ENCODE data around the gene COL3A1.

The COL3A1 gene

DNA sequence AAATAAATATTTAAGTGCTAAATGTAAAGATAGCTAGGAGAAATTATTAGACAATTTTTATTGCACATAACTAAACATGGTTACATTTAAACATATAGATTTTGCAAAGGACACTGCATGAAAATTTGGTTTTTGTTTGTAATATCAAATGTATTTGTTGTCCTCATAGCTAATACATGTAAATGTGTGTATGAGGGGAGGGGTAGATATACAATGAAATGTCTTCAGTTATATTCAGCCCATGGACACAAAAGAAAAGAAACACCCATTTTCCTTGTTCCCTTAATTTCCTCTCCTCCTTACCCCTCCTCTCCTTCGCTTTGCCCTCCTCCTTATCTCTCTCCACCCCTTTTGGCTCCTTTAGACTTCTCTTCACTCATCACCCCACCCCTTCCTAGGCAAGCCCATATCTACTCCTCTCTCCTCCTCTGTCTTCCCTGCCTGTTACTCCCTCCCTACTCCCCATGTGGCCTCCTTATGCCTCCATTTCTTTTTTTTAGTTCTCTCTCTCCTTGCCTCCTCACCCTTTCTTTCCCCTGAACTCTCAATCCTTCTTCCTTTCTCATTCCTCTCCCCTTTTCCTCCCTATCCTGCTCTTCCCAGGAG, 1.4 kb downstream of the COL3A1 start:
- peak; percentile 89 for DNase-seq (ENCODE audit: low read depth)

DNA sequence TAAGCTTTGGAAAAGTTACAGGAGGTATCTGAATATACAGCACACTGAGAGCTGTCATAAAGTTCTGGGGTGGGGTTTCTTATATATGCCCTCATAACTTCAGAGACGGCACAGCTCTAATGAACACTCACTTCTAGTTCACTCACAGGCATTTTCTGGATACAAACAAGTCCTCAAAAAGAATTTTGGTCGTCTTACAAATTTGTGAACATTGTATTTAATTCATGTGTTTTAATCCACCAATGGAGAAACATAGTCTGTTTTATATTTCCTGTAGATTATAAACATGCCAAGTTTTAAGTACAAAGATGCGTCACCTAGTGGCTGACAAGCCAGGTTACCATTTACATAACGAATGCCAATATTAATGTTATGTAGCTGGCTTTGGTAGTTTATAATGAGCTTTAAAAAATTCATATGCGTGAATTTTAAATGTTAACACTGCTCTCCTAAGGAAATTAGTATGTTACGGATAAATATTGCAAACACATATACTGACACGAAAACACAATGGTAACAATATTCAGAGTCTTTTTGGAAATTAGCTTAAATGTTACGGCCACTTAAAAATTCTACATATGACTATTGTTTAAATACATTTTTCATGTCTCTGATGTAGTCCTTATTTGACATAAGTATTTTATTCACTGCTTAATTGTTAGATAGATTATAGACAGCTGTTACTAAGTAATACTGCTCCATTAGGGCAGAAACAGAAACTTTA, 2.5 kb downstream of the COL3A1 start:
- DNase-seq (ENCODE audit: low read depth): no peak

DNA sequence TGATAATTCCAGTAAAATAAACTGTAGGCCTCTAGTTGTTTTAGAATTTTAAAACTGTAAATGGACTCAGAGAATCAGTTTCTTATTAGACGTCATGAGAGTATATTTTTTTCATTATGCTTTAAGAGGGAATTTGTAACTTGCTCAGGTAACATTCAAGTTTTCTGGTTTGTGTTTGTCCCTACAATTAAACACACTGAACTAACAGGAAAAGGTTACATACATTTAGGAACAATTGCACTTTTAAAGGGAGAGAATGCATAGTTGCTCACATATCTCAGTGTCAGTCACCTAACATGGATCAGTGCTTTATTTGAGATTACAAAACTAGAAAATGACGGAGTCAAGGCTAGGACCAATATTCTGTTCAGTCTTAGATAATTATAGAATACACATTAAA, 3.1 kb downstream of the COL3A1 start:
- DNase-seq (ENCODE audit: low read depth): no peak

DNA sequence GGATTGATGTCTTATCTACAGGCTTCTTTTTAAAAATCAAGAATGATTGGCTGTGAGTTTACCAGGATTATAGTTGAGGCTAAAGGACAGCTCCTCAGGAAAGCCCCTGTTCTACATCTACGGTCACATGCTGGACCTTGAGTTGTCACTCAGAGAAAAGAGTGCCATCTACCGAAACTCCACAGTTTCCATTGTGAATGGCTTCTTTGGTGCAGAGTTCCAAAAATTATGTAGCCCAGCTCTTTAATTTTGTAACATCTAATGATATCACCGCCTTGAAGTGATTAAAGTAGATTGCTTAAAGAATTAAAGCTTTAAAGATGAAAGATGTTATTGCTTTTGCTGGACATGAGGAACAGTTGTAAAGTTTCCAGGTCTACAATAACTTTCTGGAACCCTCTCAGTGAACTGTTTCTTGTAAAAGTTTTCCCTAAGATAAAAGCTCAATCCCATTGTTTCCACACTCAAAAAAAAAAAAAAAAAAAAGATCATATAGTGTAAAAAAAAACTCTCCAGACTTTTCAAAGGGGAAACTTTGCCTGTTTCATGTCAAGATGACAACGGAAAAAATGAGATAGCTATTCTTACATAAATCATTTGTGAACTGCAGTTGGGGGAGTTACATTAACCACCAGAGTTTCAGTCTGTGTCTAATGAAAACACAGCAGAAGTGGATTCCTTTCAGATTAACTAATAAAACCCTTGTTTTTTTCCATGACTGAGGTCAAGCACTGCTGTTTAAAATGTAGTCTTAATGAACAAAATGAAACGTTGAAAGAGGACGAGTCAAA, 4.3 kb downstream of the COL3A1 start:
- peak; percentile 53 for DNase-seq (ENCODE audit: low read depth)

DNA sequence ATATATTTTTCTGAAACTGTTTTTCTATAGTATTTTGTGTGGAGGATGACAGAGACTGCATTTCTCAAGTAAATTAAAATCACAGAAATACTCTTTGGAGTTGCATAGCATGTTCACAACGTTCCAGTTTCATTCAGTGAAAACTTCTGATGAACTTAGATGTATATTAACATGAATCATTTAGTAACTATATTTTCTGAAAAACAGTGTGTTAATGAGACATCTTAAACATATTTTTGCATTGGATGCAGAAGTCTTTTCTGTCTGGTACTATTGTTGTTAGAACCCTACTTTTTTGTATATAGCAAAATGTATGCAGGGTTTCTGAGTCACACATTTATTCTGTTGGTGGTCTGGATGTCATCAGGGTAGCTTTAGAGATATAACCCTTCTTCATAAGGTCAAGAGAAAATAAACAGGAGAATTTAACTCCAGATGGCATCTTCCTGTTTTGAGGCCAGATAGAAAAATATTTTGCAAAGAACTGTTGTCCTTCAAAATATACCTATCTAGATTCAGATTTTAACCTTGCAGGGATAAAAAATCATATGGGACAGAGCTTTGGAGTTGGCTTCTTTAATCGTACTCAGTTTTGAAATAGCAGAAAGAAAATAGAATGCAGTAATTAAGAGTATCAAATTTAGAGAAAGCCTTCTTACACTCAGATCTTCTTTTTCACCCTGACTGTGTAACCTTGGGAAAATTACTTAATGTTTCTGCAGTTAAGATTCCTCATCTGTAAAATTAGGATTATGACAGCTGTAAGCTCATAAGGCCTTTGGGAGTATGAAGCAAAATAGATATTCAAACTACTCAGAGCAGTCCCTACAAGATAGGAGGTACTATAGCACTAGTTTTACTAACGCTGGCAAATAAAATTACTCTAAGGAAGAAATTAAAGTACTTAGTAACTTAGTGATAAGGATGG, 5.3 kb downstream of the COL3A1 start:
- DNase-seq (ENCODE audit: low read depth): no peak

DNA sequence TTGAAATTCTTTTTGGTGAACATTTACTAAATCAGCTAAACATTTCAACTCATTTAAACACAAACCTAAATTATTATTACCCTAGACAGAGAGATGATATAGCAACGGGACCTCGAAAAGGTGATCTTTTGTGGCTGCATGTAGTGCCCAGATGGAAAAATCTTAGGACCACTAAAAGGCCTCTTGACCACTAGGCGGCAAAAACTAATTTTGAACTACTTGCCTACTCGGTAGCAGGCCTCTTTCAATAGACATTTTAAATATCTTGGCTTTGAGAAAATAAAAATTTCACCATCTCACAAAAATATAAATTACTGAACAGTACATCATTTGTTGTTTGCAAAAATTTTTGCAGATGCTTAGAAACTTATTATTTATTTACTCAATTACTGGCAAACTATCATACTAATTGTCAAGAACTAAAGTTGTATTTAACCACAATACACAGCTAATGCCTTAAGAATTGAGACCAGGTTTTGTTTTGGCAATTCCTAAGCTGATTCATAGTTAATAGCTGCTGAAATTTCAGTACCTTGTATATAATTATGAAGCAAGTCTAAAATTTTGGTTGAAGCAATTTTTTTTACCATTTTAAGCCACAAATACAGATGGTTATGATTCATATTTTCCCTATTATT, 9.4 kb downstream of the COL3A1 start:
- peak; percentile 65 for DNase-seq (ENCODE audit: low read depth)

DNA sequence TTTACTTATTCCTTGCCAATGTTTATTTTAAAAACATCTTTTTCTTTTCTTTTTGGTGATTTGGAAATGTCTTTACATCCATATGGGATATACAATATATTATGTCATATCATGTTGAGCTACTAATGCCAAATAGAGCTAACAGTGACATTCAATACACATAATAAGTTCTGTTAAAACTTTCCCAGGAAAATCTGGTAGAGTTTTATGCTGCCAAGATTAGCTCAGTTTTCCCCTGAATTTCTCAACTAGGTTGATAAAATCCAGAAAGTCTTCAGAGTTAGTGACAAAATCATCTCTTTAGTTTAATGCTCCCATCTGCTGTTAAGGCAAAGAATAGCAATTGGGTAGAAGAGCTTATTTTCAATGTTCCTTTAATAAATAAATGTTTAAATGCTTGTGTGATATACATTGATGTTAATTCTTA, 9.9 kb downstream of the COL3A1 start:
- peak; percentile 55 for DNase-seq (ENCODE audit: low read depth)

DNA sequence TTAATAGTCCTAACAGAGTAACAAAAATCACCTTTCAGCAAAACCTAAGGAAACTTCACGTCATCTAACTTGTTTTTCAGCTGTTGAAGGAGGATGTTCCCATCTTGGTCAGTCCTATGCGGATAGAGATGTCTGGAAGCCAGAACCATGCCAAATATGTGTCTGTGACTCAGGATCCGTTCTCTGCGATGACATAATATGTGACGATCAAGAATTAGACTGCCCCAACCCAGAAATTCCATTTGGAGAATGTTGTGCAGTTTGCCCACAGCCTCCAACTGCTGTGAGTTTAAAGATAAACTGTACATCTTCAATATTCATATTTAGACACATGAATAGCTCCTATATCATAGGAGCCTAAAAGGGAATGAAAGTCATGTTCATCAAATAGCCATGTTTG, 10.5 kb downstream of the COL3A1 start:
- DNase-seq (ENCODE audit: low read depth): peak; percentile 67

DNA sequence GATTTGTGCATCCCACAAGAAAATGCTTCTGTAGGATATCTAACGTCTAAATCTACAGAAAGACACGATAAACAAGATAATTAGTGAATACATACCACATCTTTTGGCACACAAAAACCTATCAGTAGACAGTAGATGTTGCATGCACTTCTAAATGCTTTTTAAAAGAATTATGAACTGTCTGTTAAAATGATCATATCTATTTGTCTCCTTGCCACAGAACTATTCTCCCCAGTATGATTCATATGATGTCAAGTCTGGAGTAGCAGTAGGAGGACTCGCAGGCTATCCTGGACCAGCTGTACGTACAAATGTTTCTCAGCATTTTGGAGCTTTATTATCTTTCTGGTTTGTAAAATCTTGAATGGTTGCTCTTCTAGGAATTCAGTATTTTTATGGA, 12.7 kb downstream of the COL3A1 start:
- DNase-seq (ENCODE audit: low read depth): no peak

DNA sequence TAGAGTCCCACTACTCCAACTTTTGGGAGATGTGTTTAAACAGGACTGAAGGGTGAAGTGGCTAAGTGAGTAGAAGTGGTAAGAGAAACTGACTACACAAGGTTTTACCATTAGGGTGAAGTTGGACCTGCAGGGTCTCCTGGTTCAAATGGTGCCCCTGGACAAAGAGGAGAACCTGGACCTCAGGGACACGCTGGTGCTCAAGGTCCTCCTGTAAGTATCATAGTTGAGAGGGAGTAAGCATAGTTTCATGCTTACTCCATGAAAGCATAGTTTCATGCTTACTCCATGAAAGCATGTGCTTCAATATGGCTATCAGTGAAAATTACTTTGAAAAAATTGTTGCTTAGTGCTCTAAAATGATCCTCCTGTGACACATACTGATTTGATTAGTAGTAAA, 19.1 kb downstream of the COL3A1 start:
- DNase-seq (ENCODE audit: low read depth): no peak

DNA sequence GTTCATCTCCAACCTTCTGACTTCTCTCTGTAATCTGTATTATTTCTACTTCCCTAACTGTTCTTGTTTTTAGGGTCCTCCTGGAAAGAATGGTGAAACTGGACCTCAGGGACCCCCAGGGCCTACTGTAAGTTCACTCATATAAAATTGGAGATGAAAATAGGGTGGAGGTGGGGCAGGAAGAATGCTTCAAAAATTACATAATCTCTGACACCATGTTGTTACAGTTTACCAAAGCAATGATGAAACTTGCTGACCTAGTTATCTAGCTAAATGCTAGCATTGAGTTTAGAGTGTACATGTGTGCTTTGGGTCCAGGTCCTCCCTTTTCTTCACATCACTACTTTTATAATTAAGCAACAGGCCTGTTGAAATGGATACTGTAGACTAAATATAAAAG, 23.1 kb downstream of the COL3A1 start:
- DNase-seq (ENCODE audit: low read depth): no peak

DNA sequence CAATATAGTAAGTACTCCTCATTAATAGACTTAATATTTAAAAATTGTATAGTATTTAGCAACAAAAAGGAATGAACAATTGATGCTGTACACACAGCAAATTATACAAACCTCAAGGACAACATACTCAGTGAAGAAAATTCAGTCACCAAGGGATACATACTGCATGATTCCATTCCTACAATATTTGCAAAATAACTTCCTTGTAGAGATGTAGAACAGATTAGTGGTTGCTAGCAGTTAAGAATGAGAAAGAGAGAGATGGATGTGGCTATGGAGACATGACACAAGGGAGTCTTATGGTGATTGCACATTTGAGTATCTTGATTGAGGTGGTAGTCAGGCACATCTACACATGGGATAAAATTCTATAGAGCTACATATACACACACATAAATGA, 26.0 kb downstream of the COL3A1 start:
- no peak for DNase-seq (ENCODE audit: low read depth)

DNA sequence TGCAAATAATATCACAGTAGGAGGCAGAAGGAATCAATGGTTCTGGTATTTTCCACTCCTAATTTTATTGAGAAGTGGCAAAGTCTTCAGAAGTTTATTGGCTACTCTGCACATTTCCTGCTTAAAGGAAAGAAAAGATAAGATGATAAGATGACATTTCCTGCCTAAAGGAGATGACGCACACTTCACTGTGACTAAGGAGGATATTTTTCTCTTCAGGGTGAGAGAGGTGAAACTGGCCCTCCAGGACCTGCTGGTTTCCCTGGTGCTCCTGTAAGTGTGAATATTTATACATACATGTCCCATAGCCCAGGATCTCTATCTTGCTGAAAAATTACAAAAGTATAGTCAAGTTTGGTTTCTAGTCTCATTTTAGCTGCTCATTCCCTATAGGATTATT, 27.9 kb downstream of the COL3A1 start:
- DNase-seq (ENCODE audit: low read depth): no peak

DNA sequence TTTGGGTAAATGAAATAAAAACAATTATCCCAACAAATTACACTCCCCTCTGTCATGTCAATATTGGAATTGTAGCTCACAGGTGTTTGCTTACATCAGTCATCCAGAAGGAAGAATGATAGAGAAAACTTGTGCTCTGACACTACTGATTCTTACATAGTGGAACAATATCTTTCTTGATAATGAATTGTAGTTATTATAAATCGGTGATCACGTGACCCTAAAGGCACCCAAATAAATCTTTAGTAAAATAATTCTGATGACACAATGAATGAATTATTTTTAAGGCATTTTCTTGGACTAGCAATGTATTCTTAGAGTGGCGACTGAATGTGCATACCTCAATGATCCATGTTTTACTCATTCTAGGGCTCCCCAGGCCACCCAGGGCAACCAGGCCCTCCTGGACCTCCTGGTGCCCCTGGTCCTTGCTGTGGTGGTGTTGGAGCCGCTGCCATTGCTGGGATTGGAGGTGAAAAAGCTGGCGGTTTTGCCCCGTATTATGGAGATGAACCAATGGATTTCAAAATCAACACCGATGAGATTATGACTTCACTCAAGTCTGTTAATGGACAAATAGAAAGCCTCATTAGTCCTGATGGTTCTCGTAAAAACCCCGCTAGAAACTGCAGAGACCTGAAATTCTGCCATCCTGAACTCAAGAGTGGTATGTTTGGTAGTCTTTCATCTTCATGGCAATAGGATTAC, 34.5 kb downstream of the COL3A1 start:
- no peak for DNase-seq (ENCODE audit: low read depth)

DNA sequence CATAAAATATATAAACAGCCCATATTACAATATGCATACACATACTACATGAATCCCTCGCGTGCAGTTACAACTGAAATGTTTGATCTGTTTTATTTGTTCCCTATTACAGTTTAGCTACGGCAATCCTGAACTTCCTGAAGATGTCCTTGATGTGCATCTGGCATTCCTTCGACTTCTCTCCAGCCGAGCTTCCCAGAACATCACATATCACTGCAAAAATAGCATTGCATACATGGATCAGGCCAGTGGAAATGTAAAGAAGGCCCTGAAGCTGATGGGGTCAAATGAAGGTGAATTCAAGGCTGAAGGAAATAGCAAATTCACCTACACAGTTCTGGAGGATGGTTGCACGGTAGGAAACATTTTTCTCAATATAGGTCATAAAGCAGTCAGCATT, 36.4 kb downstream of the COL3A1 start:
- DNase-seq (ENCODE audit: low read depth): no peak

DNA sequence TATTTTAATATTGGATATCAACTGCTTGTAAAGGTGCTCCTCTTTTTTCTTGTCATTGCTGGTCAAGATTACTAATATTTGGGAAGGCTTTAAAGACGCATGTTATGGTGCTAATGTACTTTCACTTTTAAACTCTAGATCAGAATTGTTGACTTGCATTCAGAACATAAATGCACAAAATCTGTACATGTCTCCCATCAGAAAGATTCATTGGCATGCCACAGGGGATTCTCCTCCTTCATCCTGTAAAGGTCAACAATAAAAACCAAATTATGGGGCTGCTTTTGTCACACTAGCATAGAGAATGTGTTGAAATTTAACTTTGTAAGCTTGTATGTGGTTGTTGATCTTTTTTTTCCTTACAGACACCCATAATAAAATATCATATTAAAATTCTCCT, 38.2 kb downstream of the COL3A1 start:
- DNase-seq (ENCODE audit: low read depth): no peak

DNA sequence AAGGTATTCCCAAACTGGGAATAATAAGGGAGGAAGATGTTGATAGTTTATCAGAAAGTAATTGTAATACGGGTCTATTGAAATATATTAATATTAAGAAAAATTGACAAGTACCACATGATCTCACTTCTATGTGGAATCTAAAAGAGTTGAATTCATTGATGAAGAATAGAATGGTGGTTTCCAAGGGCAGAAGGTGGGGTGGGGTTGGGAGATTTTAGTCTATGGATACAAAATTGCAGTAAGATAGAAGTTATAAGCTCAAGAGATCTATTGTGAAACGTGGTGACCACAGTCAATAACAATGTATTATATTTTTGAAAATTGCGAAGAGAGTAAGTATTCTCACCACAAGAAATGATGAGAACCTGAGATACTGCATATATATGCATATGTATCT, 38.9 kb downstream of the COL3A1 start:
- DNase-seq (ENCODE audit: low read depth): no peak

DNA sequence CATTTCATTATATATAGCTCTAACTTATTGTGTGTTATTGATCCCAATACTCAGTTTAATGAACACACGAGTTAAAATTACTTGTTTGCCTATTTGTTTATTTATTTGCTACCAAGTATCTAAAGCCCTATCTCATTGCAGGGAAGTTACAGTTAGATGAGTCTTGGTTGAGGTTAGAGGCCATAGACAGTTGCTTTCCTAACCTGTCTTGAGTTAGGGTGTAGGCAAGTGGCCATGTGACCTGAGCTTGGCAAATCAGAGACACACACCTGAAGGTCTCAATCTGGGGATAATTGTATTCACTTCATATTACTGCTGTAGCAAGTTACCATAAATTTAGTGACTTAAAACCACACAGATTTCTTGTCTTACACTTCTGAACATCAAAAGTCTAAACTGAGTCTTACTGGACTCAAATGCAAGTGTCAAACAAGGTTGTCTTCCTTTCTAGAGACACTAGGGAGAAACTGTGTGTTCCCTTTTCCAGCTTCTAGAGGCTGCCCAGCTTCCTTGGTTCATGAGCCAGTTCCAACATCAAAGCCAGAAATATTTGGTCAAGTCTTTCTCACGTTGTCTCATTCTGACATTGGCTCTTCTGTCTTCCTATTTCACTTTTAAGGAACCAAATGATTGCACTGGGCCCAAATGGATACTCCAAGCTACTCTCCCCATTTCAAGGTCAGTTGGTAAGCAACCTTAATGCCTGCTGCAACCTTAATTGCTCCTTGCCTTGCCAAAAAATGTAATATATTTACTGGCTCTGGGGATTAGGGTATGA, 39.7 kb downstream of the COL3A1 start:
- DNase-seq (ENCODE audit: low read depth): no peak

DNA sequence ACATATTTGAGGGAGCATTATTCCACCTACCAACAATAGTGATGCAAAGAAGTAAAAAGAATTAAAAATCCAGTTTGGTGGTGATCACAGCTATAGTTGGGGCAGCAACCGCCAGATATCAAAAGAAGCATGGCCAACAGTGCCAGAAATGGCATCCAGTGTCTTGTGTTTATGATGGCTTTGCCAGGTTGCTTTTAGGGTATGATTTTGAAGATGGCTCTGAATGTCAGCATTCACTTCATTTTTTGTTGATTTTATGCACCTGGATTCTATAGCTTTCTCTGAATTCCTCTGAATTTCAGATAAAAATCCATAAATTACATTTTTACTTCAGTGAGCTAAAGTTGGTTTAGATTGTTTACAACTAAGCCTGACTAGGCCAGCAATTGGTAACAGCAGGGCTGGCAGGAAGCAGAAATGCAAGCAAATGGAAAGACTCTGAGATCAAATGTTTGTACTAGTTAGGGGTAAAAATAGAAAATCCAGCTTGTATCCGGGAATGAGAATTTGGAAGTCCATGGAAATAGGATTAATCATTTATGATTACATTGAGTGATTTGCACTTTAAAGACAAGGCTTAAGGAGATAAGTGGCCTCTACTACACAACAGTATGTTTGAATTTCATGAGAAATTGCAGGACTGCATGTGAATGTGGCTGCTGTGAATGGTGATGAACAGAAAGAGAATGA, 40.4 kb downstream of the COL3A1 start:
- no peak for DNase-seq (ENCODE audit: low read depth)

DNA sequence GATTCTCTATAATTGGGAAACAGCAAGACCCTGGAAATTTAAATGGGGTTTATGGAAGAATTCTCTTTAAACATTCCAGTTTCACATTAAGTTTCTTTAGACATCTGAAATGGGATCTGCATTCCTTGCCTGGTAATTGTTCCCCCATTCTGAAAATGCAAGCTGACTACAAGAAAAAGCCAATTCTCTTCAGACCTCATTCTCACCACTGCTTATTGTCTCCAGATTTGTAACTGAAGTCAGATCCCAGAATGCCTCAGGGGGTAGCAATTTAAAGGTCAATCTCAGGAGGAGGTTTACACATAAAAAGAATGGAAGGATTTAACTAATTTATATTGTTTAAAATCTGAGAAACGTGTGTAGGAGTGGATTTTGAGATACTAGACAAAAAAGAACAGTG, 41.2 kb downstream of the COL3A1 start:
- DNase-seq (ENCODE audit: low read depth): no peak
